NCI-H1092 treated with DMSO at 0.1 percent for 48 hours (cell line): ENCODE measurements around the gene SLC38A5.

Experiments
- DNase-seq: peaks from one replicate; lab custom pipeline; 2025; lab: John Stamatoyannopoulos, UW

Gene SLC38A5

GRCh38 chrX:48491809-48492208 is 21.7 kb upstream of the SLC38A5 start:
- no peak for DNase-seq

DNA sequence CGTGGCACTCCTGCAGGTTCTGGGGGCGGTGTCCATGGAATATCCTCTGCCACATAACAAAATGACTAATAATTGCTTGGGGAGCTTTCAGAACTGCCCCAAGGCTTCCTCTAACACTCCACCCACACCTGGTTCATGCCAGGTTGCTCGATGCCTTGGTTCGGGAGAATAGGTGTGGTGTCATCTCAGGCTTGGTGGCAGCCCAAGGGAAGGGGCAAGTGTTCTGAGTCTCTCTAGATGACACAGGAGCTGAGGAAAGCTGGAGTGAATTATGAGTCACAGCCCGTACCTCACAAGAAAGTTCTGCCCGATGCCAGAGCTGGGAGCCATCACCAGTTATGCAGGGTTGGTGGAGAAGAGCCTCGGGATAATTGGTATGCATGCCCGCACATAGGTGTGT is 20.6 kb upstream of the SLC38A5 start:
- no peak for DNase-seq

DNA sequence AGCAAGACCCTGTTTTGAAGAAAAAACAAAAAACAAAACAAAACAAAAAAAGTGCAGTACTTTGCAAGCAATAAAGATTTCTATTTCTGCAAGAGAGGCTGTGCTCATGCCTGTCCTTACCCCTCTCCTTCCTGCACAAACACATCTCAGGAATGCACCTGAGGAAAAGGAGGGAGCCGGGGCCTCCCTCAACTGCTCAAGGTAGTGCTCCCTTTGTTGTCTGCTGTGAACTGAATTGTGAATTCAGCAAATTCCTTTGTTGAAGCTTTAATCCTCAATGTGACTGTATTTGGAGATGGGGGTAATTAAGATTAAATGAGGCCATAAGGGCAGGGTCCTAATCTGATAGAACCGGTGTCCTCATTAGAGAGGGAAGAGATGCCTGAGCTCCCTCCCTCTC is 19.8 kb upstream of the SLC38A5 start:
- no peak for DNase-seq

- no peak for DNase-seq
Measured at GRCh38 chrX:48489296-48489695, 19.2 kb upstream of the SLC38A5 start.

DNA sequence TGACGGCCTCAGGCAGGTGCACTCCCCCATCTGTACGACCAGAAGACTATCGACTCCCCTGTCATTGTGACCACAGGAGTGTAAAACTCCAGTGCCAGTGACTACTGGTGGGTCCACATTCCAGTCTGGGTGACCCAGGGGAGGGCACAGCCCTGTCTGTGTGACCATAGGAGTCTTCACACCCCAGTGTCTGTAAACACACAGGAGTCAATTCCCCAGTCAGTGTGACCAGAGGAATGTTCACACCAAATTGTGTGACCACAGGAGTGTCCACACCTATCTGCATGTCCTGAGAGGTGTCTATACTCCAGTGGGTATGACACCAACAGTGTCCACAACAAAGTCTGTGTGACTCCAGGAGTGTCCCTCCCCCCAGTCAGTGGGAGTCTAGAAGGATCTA is 18.0 kb upstream of the SLC38A5 start:
- DNase-seq, result no peak

DNA sequence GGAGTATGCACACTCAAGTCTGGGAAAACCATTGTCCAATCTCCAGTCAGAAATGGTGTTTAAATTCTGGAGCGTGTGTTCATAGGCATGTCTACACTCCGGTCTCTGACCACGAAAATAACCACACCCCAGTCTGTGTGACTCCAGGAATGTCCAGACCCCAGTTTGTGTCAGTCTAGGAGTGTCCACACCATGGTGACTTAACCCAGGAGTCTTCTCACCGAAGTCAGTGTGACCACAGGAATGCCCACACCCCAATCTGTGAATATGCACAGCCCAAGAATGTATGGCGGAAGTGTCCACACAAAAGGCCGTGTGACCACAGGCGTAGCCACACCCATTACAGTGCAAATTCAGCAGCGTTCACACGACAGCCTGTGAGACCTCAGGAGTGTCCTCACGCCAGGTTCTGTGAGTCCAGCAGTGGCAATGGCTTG is 17.3 kb upstream of the SLC38A5 start:
- DNase-seq, result no peak

DNA sequence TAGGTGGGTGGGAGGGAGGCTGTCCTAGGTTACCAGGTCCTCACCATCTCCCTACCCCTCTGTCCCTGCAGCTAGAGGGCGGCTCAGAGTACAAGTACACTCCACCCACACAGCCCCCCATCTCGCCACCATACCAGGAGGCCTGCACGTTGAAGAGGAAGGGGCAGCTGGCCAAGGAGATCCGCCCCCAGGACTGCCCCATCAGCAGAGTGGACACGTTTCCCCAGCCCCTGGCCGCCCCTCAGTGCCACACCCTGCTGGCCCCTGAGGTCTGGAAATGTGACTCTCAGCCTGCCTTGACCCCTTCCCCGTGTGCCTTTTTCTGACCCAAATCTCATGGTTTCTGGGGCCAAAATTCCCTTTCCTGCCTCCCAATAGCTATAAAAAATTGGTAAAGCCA is 12.5 kb upstream of the SLC38A5 start:
- no peak for DNase-seq

DNA sequence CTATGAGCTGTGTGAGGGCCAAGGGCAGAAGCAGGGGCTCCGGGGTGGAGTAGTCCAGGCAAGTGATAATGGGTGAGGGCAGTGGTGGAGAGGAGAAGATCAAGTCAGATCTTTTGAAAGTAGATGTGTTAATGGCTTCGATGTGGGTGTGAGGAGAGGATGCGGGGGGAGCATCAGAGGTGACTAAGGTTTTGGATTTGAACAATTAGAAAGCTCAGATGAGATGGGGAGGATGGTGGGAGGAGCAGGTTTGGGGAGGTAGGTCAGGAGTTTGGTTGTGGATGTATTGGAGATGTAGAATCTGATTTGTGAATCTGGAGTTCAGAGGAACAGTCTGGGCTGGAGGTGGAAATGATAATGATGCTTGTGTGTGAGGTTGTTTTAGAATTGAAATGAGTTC is 10.5 kb upstream of the SLC38A5 start:
- DNase-seq, result no peak

- DNase-seq, result no peak
Measured at GRCh38 chrX:48480142-48480541, 10.1 kb upstream of the SLC38A5 start.

- no peak for DNase-seq
Measured at GRCh38 chrX:48478806-48479205, 8.7 kb upstream of the SLC38A5 start.

DNA sequence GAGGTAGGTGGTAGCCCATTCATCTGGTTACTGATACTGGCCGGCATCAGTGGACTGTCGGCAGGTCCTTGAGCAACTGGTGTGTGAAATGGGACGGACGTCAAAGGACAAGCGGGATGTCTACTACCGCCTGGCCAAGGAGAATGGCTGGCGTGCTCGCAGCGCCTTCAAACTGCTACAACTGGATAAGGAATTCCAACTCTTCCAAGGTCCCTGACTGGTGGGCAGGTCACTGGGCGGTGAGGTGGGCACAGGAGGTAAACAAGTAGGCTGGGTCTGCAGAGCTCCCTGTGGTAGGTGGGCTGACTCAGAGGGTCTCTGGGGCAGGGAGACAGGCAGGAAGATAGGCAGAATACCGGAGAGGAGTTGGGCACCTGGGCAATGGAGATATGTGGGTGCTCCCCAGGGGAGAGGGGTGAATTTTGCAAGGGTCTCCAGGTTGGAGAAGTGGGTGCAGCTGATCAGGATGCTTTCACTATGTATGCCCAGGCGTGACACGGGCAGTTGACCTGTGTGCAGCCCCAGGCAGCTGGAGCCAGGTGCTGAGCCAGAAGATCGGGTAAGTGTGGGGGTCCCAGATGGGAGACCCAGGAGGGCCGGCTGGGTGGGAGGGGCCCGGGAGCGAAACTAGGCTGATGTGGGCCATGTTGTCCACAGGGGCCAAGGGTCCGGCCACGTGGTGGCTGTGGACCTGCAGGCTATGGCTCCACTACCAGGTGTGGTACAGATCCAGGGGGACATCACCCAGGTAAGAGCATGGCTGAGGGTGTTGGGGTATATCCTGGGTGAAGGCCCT is 8.1 kb upstream of the SLC38A5 start:
- DNase-seq, result no peak

- no peak for DNase-seq
Measured at GRCh38 chrX:48476919-48477318, 6.9 kb upstream of the SLC38A5 start.

DNA sequence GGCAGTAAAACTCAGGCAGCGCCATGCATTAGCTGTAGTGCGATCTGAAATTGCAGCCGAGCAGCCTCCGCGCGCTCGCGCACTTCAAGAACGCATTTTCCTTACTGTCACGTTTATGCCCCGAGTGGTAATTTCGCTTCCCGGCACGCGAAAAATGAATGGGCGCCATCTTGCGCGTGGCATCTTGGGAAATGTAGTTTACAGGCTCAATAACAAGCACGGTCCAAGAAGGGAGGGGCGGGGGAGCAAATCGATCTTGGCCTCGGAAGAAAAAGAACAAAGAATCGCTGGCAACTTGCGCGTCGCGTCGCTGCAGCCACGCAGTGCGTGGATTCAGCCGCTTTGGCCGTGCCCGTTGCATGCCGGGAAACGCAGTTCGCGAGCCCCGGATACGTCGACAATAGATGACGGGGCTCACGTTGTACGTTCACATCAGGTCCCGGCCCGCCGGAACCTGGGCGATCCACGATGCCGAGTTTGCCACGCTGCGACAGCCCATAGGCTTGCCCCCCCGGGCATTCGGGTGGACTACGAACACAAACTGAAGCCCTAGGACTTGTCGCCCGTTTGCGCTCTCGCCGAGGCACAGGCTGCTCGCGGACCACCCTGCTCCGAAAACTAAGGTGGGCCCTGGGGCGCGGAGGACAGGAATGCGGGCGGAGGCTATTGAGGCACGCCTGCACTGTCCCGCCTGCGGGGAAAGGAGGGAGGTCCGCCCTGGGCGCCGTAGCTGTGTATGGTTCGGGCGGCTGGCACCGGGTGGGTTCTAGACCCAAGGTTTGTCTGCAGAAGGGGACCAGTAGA is 5.9 kb upstream of the SLC38A5 start, which contains the start of gene FTSJ1:
TSS of gene FTSJ1 (plus strand) at position 426 of the 804 bp plus-strand sequence. CDS start 1,849 bp downstream, outside the sequence.
- peak; percentile 89 for DNase-seq

DNA sequence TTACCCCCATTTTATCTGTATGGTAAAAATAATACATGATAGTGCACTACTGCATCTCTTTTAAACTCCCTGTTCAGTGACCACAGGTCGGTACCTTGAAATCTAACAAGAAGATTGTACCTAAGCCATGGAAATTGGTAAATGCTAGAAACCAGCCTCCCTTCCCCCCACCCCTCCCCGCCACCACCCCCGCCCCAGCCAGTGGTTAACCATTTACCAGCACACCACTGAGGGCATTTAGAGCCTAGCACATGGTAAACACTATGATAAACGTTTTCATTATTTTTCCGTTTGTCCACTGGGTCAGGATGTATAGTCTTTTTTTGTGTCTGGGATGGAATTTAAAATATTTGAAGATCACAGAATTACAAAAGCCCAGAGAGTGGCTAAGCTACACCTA is 5.2 kb upstream of the SLC38A5 start:
- no peak for DNase-seq

DNA sequence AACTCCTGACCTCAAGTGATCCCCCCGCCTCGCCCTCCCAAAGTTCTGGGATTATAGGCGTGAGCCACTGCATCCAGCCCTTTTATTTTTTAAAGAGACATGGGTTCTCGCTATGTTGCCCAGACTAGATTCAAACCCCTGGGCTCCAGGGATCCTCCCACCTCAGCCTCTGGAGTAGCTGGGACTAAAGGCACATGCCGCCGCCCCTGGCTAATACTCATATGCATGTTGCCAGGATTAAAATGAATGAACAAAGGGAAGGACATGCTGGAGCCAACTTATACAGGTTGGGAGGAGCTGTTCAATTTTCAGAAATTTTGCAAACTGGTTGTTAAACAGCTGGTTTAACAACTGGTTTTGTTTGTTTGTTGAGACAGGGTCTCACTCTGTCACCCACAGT is 4.5 kb upstream of the SLC38A5 start:
- no peak for DNase-seq

- no peak for DNase-seq
Measured at GRCh38 chrX:48474127-48474526, 4.1 kb upstream of the SLC38A5 start.

- no peak for DNase-seq
Measured at GRCh38 chrX:48473704-48473990, 3.6 kb upstream of the SLC38A5 start.

- no peak for DNase-seq
Measured at GRCh38 chrX:48472851-48473703, 3.0 kb upstream of the SLC38A5 start.

DNA sequence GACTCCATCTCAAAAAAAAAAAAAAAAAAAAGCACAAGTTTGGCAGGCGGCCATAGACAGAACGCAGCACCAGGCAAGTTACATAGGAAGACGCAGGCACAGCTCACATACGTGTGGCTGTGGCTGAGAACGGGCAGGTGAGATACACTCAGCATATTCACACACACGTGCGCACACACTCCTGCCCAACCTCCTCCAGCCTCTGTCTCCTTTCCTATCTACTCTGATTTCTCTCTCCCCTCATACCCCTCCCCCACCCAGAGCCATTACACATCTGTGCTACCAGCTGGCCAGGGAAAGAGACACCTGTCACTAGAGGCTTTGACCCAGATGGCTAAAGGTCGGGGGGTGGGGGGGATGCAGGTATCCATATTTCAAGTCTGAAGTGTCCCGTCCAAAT is 2.2 kb upstream of the SLC38A5 start:
- no peak for DNase-seq

DNA sequence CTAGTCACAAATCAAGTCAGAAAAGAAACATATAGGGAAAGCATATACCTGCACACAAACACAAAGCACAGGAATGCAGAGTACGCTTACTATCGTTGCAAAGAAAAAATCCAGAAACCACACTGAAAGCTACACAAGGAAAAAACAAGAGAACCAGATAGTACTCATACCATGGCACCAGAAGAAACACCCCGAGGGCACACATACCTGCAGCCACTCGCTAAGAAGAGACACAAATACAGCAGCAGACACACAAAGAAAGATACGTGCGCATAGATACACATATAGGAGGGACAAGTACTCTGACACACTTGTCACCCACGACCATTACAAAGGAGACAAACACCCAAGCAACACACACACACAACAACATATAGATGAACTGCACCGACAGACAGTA is 1.4 kb upstream of the SLC38A5 start:
- no peak for DNase-seq

GRCh38 chrX:48470833-48471118 is 716 bp upstream of the SLC38A5 start:
- DNase-seq, result no peak
